NCI-H524 treated with DMSO at 0.1 percent for 48 hours (cell line): ENCODE measurements around the gene CTNNA3.

ENCODE experiments used
- DNase-seq: peaks from one replicate; lab custom pipeline; 2025; lab: John Stamatoyannopoulos, UW

CTNNA3 gene

DNA sequence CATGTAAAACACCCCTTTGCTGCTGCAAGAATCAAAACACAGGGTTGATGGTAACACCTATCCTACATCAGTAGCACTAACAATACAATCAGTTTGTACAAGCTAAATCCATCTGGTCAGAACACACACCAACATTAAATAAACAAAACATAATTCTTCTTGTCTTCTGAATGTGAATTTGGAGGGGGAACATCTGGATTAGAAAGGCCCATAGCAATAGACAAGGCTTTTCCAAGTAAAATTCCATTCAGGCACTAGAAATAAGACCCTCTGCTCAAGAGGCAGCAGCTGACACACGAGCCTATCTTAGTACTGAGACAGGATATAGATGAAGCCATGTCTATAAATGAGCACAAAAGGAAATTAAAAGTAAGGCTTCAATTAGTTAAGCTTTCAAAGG, 1610.1 kb downstream of the CTNNA3 start:
- DNase-seq: no peak

DNA sequence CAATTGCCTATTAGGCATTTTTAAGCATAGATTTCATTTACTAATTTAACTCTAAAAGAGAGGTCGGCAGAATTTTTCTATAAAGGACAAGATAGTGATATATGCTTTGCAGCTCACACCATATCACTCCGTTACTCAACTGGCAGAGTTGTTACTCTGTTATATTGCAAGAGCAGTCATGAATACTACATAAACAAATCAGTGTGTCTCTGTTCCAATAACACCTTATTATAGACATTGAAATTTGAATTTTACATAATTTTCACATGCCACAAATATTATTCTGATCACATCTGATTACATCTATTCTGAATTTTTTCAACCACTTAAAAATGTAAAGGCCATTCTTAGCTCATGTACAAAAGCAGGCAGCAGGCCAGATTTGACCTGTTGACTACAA, 1624.1 kb downstream of the CTNNA3 start:
- DNase-seq: no peak

- no peak for DNase-seq
Measured at GRCh38 chr10:66058594-66058993, 1637.4 kb downstream of the CTNNA3 start.

DNA sequence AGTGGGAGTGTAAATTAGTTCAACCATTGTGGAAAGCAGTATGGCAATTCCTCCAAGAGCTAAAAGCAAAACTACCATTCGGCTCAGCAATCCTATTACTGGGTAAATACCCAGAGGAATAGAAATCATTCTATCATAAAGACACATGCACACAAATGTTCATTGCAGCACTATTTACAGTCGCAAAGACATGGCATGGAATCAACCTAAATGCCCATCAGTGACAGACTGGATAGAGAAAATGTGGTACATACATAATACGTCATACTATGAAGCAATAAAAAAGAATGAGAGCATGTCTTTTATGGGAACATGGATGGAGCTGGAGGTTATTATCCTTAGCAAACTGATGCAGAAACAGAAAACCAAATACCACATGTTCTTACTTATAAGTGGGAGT, 1646.7 kb downstream of the CTNNA3 start:
- DNase-seq: no peak

DNA sequence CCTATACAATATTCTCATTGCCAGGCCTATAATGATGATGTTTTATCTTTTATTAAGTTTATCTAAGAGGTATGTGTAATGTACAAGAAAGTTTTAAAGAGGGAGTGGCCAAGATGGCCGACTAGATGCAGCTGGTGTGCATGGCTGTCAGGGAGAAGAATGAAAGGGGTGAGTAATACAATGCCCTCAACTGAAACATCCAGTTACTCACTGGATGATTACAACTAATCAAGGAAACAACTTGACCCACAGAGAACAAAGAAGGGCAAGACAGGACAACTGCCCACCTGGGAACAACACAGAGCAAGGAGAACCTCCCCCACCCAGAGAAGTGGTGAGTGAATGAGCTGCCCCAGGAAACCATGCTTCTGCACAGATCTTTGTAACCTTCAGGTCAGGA, 1650.1 kb downstream of the CTNNA3 start:
- no peak for DNase-seq

DNA sequence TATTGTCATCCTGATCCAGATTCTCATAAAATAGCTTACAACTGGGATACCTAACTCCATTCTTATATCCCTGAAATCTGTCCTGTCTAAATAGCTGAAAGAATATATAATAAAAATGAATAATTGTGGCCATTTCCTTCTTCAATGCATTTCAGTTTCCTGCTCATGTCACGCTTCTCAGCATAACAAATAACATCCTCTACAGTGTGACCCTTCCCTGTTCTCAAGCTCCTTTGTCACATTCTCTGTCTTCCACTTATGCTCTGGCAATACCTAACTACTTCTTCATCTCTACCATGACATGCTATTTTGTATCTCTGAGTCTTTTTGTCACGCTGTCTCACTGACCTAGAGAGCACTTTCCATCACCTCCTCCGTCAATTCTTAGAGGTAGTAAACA, 1654.2 kb downstream of the CTNNA3 start:
- no peak for DNase-seq

DNA sequence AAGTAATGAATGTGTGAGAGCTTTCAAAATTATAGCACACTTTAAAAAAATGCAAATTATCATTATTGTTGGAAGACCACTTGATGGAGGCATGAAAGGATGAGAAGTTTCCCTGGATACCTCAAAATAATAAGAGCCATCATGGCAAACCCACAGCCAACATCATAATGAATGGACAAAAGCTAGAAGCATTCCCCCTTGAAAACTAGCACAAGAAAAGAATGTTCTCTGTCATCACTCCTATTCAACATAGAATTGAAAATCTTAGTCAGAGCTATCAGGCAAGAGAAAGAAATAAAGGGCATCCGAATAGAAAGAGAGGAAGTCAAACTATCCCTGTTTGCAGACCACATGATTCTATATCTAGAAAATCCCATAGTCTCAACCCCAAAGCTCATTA, 1657.4 kb downstream of the CTNNA3 start:
- no peak for DNase-seq

GRCh38 chr10:66026321-66026720, 1669.7 kb downstream of the CTNNA3 start:
- no peak for DNase-seq

- DNase-seq: no peak
Measured at GRCh38 chr10:66025186-66025585, 1670.8 kb downstream of the CTNNA3 start.

GRCh38 chr10:66021423-66021822, 1674.6 kb downstream of the CTNNA3 start:
- DNase-seq: no peak

GRCh38 chr10:66008221-66008620, 1687.8 kb downstream of the CTNNA3 start:
- no peak for DNase-seq

DNA sequence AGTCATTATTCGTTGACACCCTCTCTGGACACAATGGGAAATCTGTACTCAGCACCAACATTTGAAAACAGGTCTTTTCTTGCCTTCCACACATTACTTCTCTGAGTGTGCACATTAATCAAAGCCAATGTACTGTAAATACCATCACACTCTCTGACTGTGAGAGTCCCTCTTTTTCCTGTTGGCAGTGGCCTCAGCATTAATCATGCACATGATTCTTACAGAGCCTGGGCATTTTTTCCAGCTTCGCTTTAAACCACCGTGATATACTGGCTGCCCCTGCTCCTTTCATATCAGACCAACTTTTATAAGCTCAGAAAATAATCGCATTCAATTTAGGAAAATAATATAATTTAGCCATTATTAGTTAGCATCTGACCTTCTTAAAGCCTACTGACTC, 1689.6 kb downstream of the CTNNA3 start:
- DNase-seq: no peak

GRCh38 chr10:65993451-65993850, 1702.5 kb downstream of the CTNNA3 start:
- no peak for DNase-seq

DNA sequence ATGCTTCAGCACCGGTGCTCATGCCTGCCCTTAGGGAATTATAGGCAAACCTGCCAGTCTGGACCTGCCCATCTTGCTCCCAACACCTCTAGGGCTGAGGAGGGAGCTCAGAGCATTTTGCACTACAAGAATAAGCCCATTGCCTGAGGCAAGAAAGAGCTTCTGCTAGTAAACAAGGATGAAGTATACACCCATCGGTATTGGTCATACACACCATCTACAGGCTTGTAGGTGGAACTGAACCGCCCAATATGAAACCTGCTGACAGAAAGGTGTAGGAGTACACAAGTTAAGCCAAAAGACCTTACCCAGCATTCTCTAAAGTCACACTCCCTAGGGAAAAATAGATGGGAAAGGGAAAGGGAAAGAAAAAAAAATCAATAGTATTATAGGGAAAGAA, 1727.1 kb downstream of the CTNNA3 start:
- DNase-seq: no peak

GRCh38 chr10:65968437-65968836, 1727.6 kb downstream of the CTNNA3 start:
- no peak for DNase-seq

DNA sequence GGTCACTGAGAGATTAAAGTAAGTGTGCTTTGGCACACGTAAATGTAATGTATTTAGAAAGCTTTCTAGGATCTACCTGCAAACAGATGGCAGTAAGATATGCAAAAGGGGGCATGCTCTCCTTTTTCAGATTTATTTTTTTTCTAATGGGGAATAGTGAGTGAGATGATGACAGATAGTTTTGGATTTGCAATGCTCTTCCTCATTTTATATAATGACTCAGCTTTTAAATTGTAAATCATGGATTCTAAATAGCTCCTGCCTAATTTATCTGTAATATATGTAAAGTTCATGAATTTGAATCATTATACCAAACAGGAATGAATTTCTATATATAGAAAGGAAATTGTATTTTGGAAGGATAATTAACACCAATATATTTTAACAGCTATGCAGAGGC, 1731.8 kb downstream of the CTNNA3 start:
- no peak for DNase-seq

DNA sequence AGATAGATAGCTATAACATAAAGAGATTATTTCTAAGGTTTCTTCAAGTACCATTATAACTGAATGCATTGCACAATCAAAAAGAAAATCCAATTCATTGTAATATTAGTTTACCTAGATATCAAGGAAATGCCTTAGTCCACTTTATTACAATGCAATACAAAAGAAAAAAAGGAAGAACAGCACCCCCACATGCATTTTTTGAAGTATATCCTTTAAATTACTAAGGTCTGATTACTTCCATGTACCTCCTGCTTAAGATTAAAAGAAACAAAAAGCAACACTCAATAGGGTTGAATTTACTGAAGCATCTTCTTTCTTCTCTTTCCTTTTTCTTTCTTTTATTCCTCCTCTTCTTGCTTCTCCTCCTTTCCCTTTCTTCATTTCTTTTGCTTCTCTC, 1743.9 kb downstream of the CTNNA3 start:
- DNase-seq: no peak

- no peak for DNase-seq
Measured at GRCh38 chr10:65950075-65950474, 1745.9 kb downstream of the CTNNA3 start.

DNA sequence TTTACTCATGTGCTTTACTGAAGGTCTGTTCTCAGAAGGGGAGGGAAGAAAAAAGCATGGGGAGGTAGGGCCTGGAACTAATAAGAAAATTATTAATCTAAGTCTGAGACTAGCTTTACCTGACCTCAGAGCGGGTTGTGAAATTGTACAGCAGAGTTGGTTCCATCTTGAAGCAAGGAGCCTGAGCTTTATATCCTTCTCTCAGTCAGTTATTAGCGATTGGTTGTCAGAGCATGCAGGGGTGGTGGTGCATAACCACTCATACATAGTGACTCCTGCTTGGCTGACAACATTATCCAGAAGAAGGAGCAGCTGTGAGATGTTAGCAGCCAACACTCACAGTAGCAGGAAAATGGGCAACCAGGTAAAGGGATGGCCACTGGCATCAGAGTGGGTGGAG, 1746.5 kb downstream of the CTNNA3 start:
- DNase-seq: no peak

DNA sequence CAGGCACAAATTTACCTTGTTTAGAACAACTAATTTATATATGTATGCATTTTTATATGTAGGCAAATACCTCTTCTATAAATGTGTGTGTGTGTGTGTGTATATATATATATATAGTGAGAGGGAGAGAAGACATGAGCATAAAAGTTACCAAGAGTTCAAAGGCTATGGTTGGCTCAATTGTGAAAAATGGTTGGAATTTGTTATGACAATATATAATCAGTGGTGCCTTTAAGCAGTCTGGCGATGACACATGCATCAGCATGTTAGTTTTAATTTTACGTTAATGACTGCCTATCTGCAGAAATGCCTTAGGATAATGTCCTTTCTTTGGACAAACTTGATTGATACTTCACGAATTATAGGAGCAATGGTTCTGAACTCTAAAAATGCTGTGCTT, 1750.9 kb downstream of the CTNNA3 start:
- DNase-seq: no peak

DNA sequence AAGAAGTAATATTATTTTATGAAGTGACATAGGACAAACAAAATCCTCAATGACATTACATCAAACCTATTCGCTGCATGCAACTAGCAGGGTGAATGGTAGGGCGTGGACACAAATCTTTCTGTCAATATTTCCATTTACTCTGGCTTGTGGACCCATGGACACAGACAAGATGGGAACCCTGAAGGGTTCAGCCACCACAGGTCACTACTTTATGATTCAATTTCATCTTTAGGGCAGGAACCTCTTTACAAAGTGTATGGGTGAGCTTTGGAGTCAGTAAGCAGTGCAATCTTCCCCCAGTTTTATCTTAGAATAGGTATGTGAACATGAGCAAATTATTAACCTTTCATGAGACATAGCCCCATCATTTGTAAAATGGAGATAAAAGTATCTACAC, 1752.5 kb downstream of the CTNNA3 start:
- DNase-seq: no peak

- DNase-seq: no peak
Measured at GRCh38 chr10:65940816-65941662, 1755.0 kb downstream of the CTNNA3 start.

- no peak for DNase-seq
Measured at GRCh38 chr10:65940105-65940504, 1755.9 kb downstream of the CTNNA3 start.
